ENCODE results near the gene BRME1. TPM values are rescaled to one million over a fixed set of nuclear protein-coding genes. Genes with fewer than 3 reads are reported as not detected.

BRME1 gene
- total RNA-seq, 4 donors from 2014 or later = 0.19 to 1.0 (median 0.56) TPM

- Histone ChIP-seq H3K36me3 (no peaks in the 10 kb centered on the region), H3K4me3 (no peak within 1 kb of the TSS), H3K4me1 (no peaks in the 10 kb centered on the region), H3K27ac (no peak within 1 kb of the TSS), H3K9me3 (no peaks in the 10 kb centered on the region), H3K27me3 (peaks cover 7 to 15% (median 11%) of the 10 kb centered on the region in 3 donors)
- in situ Hi-C loops (cut with MboI; ENCODE audit: low sequenced_read_pairs in 4 of 4) = no loop called here
- ATAC-seq (no peak), DNase-seq (no peak)
- intact Hi-C loops (cut with DNase I; ENCODE audit: low total_unique reads) = no loop called here
- no peak for TF ChIP-seq POLR2A (IDR thresholded peaks at IDR 0.05)
- no peak for TF ChIP-seq CTCF (IDR thresholded peaks at IDR 0.05 in 4 of 5, conservative IDR thresholded peaks at IDR 0.05 in 1 of 5)
Observed at GRCh38 chr19:13938301-13939064, 32.6 kb upstream of the BRME1 start, which contains the start of gene PODNL1. Gene PODNL1, minus strand, starts transcription at chr19:13938417. Its CDS starts 236 bp downstream, at chr19:13938181.

DNA sequence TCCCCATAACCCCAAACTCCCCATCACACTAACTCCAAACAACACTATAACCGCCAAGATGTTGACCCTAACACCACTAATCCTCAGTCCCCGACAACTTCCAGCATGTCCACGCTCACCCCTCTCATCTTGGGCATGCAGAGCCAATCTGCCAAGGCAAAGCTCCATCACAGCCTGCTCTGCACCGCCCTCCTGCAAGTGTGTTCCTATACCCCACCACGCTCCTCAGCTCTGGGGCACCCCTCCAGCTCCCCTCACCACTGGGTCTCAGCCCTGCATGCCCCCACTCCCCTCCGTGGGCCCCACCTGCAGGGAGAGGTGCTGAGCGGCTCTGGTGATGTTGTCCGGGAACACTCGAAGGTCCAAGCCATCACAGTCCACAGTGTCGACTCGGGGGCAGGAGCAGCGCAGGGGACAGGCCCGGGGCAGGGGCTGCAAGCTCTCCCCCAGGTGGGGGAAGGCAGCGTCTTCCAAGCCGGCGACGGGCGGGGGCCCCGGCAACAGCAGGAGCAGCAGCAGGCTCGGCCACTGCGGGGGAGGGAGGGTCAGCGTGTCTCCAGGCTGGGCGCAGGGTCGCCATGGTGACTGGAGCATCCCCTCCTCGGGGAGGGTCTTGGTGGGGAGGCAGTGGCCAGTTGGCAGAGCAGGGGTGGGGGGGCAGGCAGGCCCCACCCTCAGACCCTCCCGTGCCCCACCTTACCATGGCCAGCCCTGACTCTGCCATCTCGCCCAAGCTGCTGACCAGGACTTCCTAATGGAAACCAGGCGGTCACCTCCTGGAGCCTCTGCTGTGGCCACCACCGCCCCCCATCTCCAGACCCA lies 31.8 kb upstream of the BRME1 start:
- TF ChIP-seq CTCF (IDR thresholded peaks at IDR 0.05 in 4 of 5, conservative IDR thresholded peaks at IDR 0.05 in 1 of 5) (no peak), POLR2A (IDR thresholded peaks at IDR 0.05) (no peak)
- intact Hi-C loops (cut with DNase I; ENCODE audit: low total_unique reads) (no loop called here), in situ Hi-C loops (cut with MboI; ENCODE audit: low sequenced_read_pairs in 4 of 4) (no loop called here)
- no peak for ATAC-seq
- H3K4me3 ChIP-seq = no peak overlapping the region
- no peak for DNase-seq
- H3K27ac ChIP-seq = no peak overlapping the region
- H3K4me1 ChIP-seq = no peaks in the 10 kb centered on the region
- no peaks in the 10 kb centered on the region for H3K36me3 ChIP-seq
- H3K9me3 ChIP-seq = no peaks in the 10 kb centered on the region
- H3K27me3 ChIP-seq = peaks cover 7 to 15% (median 11%) of the 10 kb centered on the region in 3 donors

GRCh38 chr19:13935765-13936510 lies 30.0 kb upstream of the BRME1 start:
- DNase-seq = no peak
- no peaks in the 10 kb centered on the region for H3K36me3 ChIP-seq
- H3K27me3 ChIP-seq = peaks cover 7 to 15% (median 11%) of the 10 kb centered on the region in 3 donors
- TF ChIP-seq CTCF (IDR thresholded peaks at IDR 0.05 in 4 of 5, conservative IDR thresholded peaks at IDR 0.05 in 1 of 5) = no peak
- TF ChIP-seq POLR2A (IDR thresholded peaks at IDR 0.05) = no peak
- H3K4me3 ChIP-seq = no peak overlapping the region
- in situ Hi-C loops (cut with MboI; ENCODE audit: low sequenced_read_pairs in 4 of 4) = no loop called here
- H3K9me3 ChIP-seq = no peaks in the 10 kb centered on the region
- ATAC-seq = no peak
- H3K27ac ChIP-seq = no peak overlapping the region
- H3K4me1 ChIP-seq = no peaks in the 10 kb centered on the region
- intact Hi-C loops (cut with DNase I; ENCODE audit: low total_unique reads) = no loop called here

DNA sequence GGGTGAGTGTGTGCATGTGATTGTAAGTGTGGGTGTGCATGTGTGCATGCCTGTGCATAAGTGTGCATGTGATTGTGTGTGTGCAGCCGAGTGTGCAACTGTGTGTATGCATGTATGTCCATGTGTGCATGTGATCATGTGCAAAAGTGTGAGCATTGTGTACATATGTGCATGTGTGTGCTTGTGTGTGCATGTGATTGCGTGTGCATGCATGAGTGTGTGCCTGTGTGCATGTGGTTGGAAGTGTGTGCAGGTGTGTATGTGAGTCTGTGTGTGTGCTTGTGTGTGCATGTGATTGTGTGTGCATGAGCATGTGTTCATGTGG lies 28.8 kb upstream of the BRME1 start:
- peaks cover 7 to 15% (median 11%) of the 10 kb centered on the region in 3 donors for H3K27me3 ChIP-seq
- H3K27ac ChIP-seq = no peak overlapping the region
- in situ Hi-C loops (cut with MboI; ENCODE audit: low sequenced_read_pairs in 4 of 4) = no loop called here
- no peak overlapping the region for H3K4me3 ChIP-seq
- no peaks in the 10 kb centered on the region for H3K9me3 ChIP-seq
- TF ChIP-seq CTCF (IDR thresholded peaks at IDR 0.05 in 4 of 5, conservative IDR thresholded peaks at IDR 0.05 in 1 of 5) = no peak
- DNase-seq (no peak), ATAC-seq (no peak)
- H3K36me3 ChIP-seq = no peaks in the 10 kb centered on the region
- no peaks in the 10 kb centered on the region for H3K4me1 ChIP-seq
- intact Hi-C loops (cut with DNase I; ENCODE audit: low total_unique reads) = no loop called here
